Fibroblast of skin of left quadriceps (primary cell): Measurements from ENCODE around the gene NAT16.
"Not testable (repeated sequence)": the region's sequence is repeated elsewhere in the genome, so short reads cannot be mapped to it uniquely, and the experiment has no call there.

Experiments
- DNase-seq, 2 experiments: peaks; one replicate each; pipeline ENCODE4 v3.0.0-alpha.2; 2013; ENCODE audit warnings: low read depth in 2 of 2

The NAT16 gene

DNA sequence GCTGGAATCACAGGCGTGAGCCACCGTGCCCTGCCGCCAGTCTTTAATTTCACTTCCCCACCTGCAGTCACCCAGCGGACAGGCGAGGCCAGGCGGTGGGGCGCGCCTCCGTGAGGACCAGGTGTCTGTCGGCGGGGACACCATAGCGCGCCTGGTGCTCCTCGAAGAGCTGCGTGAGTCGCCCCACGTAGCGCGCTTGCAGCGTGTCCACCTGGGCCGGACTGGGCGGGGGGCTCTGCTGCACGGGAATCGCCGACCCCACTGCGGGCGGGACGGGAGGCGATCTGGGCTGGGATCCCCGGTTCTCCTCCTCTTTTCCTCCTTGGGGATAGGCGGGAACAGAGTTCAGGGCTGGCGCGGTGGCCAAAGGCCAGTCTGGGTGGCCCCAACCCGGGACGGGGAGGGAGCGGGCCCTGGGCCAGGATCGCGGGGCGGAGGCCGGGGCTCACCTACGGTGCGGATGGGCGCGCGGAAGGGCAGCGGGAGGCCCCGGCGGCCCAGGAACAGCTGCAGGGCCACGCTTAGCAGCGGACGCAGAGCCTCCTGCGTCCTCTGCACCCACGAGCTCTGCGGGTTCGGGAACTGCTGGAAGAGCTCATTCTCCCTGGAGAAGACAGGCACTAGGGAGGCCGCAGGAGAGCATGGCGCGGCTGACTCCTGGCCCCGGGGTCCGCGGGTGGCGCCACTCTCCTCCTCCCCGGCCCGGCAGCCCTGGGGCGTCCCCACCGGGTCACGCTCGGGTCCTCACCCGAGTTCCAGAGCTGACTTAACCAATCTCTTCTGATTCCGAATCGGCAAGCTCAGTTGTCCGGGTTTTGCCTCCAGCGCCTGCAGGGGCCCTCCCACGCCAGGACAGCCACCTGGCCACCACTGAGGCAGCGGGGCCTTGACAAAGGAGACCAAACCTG lies 21.9 kb upstream of the NAT16 start:
- no peak for DNase-seq

DNA sequence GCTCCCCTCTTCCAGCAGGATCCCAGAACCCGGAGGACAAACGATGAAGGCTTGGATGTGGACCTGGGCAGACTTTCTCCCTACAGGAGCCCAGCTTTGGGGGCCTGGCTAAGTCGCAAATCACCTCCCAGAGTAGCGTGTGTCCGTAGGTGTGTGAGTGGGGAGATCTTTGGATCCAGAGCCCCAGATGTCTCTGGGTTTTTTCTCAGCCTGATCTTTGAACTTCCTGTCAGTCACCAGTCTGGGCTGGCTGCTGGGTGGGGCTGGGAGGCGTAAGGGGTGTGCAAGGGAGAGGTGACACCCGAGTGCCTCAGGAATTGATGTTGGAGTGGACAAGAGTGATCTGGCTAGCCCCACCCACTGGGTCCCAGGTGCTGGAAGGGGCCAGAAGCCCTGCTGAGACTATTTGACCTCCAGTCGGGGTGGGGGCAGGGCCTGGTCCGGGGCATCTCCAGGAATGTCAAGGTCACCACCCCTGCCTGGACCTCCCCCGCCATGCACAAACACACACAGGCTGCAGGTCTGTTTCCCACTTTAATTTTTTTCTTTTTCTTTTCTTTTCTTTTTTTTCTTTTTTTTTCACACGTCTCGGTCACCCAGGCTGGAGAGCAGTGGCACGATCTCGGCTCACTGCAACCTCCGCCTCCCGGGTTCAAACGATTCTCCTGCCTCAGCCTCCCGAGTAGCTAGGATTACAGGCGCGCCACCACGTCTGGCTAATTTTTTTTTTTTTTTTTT lies 20.9 kb upstream of the NAT16 start, which contains the start of gene MOGAT3:
Gene MOGAT3 (minus strand): TSS at position 175 of the 738 bp plus-strand sequence. CDS start 182 bp downstream, outside the sequence.
- no peak for DNase-seq

DNA sequence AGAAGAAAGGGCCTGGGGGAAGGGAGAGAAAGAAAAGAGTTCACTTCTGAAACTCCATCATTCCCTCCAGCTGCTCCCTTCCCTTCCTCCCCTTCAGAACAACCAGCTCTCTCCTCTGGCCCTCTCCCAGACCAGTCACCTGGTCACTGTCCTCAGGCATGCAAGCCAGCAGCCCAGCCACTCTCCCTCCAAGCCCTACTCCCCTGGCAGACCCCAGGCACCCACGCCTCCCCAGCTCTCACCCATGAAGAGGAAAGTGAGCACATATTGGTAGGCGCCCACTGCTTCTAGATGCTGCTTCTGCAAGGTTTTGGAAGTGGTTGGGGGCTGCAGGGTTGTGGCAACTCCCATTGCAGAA lies 20.4 kb upstream of the NAT16 start:
- DNase-seq, result no peak

DNA sequence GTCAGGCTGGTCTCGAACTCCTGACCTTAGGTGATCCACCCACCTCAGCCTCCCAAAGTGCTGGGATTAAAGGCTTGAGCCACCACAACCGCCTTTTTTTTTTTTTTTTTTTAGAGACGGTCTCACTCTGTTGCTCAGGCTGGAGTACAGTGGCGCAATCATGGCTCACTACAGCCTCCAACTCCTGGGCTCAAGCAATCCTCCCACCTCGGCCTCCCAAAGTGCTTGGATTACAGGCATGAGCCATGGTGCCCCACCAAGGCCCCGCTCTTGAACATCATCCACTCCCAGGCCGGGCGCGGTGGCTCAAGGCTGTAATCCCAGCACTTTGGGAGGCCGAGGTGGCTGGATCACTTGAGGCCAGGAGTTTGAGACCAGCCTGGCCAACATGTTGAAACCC lies 19.4 kb upstream of the NAT16 start:
- DNase-seq, result not testable (repeated sequence)

DNA sequence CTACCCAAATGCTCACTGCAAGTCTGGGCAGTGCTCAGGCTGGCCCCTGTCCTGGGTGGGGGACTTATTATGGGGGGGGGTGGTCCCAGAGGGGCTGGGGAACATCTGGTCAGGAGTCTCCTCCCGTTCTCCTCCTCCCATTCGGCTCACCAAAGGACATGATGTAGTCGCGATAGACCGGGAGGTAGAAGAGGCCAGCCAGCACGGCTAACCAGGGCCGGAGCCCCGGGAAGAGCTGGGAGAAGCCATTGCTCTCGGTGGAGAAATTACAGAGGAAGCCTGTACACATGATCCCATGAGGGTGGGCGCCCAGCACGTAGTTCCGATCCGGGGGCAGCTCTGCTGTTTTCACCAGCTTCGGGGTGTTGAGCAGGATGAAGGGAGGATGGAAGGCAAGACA lies 18.4 kb upstream of the NAT16 start:
- DNase-seq, result no peak

DNA sequence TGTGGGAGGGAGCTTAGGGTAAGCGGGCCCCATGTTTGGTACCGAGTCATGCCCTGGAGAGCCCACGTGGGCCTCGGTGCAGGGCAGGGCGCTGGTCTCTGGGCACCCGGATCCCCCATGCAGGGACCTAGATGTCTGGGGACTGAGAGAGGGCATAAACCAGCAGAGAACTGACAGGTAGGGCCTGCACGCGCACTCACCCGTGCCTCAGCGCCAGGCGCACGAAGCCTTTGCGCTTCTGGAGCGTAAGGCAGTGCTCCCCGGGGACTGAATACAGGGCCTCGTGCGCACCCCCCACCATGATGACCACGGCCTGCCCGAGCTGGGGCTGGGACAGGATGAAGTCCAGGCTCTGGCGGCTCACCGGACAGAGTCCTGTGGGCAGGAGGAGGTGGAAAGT lies 17.9 kb upstream of the NAT16 start:
- no peak for DNase-seq

DNA sequence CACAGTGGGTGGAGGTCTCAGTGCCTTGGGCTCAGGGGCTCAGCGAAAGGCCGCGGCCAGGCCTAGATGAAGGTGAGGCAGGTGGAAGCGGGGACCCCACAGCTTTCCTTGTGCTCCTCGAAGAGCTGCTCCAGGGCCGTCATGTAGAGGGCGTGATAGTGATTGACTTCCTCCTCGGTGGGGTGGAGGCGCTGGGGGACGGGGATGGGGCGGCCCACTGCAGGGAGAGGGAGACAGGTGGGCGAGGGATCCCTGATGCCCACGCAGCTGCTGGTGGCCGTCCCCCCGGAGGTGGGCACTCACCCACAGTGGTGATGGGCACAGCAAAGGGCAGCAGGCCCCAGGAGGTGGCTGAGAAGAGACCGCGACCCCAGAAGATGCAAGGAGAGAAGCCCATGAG lies 15.8 kb upstream of the NAT16 start:
- DNase-seq, result no peak

DNA sequence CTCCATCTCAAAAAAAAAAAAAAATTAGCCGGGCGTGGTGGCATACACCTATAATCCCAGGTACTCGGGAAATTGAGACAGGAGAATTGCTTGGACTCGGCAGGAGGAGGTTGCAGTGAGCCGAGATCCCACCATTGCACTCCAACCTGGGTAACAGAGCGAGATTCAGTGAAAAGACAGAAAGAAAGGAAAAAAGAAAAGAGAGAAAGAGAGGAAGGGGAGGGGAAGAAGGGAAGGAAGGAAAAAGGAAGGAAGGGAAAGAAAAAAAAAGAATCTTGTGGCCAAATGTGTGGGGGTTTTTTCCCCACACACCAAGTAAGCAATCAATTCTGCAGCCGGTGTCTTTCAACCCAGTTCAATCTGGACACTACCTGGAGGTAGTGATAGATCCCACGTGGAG lies 9.0 kb upstream of the NAT16 start:
- no peak for DNase-seq

DNA sequence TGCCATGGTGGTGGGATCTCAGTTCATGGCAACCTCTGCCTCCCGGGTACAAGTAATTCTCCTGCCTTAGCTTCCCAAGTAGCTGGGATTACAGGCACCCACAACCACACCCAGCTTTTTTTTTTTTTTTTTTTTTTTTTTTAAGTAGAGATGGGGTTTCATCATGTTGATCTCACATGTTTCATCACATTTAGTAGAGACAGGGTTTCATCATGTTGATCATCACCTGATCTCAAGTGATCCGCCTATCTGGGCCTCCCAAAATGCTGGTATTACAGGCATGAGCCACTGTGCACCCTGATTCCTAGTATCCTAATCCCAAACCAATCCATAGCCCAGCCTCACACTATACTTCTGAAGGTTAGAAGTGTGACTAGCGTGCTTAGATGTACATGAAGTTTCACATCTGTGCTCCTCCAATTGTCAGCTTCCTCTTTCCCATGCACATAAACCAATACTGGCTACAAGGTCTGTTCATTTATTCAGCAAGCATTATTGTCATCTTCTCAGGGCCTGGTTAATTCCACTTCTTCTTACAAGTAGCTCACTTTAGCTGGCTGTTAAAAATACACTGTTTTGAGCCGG lies 6.8 kb upstream of the NAT16 start:
- no peak for DNase-seq

DNA sequence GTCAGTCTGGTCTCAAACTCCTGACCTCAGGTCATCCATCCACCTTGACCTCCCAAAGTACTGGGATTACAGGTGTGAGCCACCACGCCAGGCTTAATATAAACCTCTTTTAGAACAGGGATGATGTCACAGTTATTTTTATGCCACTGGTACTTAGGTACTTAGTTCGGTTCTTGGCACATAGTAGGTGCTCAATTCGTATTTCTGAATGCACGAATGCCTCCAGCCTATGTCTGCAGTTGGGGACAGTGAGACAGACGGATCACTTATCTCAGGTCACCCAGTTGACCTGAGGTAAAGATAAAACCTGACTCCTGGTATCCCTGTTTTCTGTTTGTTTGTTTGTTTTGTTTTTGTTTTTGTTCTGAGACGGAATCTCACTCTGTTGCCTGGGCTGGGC lies 6.1 kb upstream of the NAT16 start:
- no peak for DNase-seq

DNA sequence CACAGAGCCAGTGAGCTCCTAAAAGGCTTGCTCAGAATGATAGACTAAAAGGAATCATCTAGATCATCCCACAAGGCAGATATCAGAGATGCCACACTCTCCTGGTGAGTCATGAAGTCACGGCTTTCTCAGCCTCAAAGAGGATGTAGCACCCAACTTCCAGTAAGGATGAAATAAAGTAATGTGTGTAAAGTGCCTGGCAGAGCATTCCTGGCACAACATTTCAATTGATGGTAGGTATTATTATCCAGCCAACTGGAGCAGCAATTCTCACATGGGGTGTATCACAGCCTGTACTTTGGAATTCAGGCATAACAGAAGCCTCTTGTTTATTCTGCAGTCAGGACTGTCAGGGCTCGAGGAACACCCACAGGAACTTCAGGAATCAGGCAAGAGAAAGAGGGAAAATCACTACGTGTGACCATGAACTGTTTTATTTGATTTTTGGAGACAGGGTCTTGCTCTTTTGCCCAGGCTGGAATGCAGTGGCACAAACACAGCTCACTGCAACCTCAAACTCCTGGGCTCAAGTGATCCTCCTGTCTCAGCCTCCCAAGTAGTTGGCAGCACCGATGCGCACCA lies 5.3 kb upstream of the NAT16 start:
- DNase-seq, result no peak

DNA sequence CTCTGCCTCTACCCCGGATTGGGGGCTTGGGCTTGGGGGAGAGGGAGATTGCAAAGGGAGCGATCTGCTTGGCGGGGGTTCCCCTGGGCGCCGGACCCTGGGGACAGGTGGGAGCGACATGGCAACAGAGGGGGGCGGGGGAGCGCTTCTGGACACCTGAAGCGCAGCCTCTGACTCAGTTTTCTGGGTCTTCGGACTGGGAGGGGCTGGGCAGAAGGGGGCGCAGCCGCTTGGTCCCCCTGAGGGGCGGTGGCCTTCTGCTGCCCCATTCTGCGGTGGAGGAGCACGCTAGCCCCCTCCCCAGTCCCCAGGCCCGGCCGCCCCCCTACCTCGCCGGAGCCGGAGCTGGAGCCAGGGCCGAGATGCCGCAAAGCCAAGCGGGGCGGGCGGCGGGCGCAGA lies 380 bp downstream of the NAT16 start:
- DNase-seq, result no peak

DNA sequence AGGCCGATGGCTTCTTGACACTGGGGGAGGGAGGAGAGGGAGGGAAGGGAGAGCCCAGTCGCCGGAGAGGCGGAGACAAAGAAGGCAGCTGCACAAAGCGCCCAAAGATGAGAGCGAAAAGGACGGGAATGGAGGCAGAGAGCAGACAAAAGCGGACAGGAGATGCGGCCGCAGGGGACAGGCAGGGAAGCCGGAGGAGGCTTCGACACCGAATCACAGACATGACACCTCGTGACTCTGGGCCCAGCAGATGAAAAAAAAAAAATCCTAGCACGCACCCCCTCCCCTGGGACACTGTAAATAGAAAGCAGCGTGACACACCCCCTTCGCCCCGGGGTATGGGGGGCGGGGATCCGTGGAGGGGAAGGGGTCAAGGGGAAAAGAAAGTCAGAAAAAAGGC lies 976 bp downstream of the NAT16 start:
- DNase-seq, result no peak

DNA sequence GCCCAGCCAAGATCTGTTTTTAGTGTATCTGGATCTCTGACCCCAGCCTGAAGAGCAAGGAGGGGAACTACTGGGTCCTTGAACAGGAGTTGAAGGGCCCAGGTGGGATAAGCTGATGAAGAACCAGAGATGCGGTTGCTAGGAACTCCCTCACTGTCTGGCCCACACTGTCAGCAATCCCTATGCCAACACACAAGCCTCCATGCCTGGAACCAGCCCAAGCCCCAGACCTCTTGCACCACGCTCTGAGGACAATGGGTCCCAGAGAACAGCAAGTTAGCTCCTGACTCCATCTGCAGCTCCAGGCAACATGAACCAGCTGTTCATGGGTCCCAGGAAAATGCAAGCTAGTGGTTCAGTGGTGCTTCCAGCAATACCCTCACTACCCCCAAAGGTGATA lies 2.4 kb downstream of the NAT16 start:
- no peak for DNase-seq

DNA sequence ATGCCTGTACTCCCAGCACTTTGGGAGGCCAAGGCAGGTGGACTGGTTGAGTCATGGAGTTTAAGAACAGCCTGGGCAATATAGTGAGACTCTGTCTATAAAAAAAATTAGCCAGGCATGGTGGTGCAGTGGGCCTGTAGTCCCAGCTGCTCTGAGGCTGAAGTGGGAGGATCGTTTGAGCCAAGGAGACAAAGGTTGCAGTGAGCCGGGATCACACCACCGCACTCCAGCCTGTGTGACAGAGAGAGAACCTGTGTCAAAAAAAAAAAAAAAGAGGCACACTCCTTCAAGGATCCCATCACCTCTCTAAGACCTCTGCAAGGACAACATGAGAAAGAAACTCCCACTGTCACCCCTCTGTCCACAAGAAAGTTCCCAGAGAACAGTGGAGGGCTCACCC lies 4.4 kb downstream of the NAT16 start:
- DNase-seq, result no peak

DNA sequence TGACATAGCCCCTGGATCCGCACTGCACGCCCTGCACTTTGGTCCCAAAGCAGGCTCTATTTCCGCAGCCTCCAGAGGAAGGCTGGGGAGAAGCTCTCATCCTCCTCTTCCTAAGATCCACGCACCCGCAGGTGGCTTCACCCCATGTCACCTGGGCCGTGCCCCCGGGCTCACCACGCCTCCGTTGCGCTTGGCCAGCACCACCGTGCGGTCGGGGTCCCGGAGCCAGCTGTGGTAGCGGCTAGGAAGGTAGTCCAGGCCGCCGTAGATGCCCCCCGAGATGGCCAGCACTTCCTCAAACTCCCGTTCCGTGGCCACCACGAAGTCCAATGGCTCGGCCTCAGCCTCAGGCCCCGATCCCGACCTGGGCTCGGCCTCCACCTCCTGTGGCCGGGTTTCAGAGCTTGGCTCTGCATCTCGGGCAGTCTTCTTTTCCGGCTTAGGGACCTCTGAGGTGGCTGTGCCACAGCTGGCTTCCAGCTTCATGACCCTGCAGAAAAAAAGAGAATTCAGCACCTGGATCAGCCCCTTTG lies 5.7 kb downstream of the NAT16 start:
- no peak for DNase-seq

DNA sequence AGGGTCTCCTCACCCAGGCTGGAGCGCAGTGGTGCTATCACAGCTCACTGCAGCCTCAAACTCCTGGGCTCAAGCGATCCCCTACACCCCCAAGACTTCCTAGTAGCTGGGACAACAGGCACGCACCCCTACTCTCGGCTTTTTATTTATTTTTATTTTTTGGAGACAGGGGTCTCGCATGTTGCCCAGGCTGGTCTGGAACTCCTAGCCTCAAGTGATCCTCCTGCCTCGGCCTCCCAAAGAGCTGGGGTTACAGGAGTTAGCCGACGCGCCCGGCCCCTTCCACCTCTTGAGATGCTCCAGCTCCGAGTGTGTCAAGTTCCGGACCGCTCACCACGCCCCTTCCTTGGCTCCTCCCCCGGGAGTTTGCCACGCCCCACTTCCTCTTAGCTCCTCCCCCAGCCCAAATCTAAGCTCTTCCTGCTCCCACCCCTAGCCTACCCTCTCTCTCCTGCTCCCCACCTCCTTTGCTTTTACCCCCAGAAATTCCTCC lies 6.3 kb downstream of the NAT16 start:
- no peak for DNase-seq

DNA sequence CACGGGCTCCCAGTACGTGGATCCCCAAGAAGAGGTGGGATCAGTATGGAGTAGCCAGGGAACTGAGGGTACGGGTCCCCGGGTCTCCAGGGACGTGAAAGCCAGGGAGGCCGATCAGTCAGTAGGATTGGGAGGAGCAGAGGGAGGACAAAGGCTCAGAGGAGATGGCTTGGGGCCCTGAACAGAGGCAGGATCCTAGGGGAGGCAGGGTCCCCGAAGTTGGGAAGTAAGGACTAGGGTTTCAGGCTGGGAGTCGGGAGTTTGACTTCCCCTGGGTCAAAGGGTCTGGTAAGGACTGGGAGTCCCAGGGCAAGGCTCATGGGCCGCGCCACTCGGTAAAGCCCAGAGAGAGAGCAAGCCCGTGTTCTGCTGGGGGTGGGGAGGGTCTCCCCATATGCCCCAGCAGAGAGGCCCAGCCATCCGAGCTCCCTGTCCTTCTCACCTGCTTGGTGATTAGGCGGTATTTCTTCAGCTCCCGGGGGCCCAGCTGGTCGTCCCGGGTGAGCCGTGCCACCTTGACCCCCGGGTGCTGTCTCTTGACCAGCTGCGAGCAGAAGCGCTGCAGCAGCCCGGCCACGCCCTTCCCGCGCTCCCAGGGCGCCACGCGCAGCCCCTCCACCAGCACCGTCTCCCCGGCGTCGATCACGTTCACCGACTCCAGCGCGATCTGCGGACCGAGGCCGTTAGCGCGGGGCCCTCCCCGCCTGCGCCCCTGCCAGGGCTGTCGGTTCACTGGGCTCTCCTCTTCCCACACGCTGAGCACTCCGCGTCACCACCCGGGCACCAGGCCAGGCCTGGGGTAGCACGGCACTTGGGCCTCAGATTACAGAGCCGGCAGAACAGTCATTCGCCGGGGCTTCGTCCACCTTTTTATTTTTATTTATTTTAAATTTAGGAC lies 7.0 kb downstream of the NAT16 start:
- no peak for DNase-seq

DNA sequence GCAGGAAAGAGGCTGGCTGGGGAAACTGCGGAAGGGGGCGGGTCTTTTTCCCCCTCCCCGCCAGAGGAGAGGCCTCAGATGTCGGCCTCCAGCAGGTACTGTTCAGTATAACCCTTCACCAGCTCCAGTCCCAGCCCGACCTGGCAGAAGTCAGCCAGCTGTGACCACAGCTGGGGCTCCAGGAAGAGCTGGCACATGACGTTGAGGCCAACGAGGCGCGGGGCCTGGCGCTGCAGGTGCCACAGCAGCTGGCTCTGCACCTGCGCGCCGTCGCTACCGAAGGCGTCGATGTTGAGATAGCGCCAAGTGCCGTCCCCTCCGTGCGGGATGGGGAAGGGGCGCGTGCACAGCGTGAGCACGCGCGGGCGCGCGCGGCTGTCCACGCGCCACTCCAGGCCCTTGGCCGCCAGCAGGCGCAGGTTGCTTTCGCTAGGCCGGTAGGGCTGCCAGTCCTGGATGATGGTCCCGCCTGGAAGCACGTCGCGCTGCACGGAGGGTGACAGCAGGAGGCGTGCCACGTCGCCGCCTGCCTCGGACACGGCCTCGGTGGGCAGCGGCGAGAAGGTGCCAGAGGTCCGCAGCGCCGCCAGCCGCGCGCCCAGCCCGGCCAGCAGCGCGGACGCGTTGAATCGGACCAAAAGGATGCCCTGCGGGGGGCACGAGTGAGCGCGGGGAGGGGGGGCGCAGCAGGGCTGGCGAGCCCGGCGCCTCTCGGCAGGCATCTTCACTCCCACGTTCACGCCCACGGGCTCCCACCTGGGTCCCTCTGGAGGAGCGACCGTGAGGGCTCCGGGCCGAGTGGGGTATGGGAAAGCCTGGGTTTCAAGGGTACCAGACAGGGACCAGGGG lies 7.9 kb downstream of the NAT16 start:
- DNase-seq, result no peak

DNA sequence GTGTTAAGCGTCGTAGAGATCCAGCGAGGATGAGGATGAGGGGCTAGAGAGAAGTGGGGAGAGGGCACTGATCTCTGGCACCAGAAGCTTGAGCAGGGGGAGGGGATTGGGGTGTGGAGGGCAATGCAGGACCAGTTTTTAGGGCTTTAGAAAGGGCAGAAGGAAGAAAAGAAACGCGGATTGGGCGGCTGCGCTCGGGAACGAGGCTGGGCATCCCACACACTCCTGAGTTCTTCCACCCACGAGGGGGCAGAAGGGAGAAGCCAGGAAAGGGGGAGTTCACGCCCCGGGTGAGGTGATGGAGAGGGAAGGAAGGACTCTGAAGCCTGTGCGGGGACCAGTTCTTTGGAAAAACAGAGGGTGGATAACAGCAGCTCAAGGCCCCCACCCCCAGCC lies 8.7 kb downstream of the NAT16 start:
- DNase-seq, result no peak
